ENCODE results near the gene KAT2B.

The KAT2B gene

GRCh38 chr3:20143519-20143918 lies 103.3 kb downstream of the KAT2B start:
- DNase-seq (ENCODE audit: low read depth), result no peak

DNA sequence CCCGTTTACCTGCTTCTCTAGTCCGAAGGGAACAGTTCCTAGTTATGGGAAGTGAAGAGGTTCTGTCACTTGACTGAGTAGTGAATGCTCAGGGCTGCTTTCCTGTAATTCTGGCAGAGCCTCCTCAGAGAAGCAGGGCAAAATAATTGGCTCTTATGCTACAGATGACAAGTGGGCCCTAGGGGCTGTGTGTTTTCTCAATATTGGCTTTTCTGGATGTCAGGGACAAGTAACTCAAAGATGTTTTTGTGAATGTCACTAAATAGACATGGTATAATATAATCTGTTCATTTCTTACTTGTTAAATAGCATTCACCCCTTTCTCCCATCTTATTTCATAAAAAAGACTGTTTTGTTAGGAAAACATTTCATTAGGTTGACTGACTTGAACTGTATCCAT lies 105.6 kb downstream of the KAT2B start:
- DNase-seq (ENCODE audit: low read depth), result no peak

GRCh38 chr3:20146301-20146700 lies 106.1 kb downstream of the KAT2B start:
- DNase-seq (ENCODE audit: low read depth), result no peak

DNA sequence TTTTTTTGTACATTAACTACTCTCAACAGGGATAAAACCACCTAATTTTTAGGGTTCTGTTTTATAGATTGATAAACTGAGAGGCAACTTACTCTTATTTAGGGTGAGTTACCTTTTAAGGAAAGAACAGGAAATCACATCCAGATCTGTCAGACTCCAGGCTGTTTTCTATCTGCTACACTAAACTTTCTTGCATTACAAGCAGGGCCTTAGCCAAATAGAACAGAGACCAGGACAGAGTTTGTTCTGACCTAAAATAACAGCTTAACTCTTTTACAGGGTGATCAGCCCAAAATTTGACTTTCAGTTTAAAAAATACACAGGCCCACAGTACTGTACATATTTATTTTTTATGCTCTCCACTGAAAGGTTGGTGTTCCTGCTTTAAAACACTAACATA lies 107.1 kb downstream of the KAT2B start:
- no peak for DNase-seq (ENCODE audit: low read depth)

DNA sequence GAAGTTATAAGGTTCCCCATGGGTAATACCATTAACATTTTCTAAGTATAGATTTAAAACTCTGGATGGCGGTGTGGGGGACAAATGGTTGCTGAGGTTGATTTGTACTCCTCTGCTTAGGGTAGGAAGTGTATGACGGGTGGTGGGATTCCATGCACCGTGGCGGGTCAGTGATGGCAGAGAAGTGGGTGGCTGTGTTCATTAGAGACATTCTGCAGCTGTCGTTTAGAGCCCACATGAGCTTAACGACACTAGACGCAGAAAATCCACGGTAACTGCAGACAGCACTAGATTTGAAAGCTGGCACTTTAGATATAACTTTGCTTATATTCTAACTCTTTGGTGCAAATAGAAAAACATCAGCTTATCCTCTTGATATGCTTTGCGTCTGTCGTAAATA lies 108.2 kb downstream of the KAT2B start:
- no peak for DNase-seq (ENCODE audit: low read depth)

- DNase-seq (ENCODE audit: low read depth), result no peak
Measured at GRCh38 chr3:20154078-20154477, 113.8 kb downstream of the KAT2B start.

DNA sequence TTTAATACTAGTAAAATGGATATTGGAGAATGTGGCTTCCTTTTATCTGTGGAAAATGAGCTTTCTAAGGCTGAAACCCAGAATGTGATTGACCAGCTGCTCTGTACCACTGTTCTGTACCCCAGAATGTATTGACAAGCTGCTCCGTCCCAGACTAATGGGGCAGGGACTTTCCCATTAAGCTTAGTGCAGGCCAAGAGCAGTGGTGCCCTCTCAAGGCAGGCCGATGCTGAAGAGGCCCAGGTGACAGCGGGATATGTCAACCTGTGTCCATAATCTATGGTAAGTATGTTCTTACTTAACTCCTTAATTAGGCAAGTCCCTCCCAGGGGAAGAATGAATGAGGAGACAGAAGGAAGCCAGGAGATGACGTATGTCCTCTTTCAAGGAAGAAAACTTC lies 114.7 kb downstream of the KAT2B start:
- no peak for DNase-seq (ENCODE audit: low read depth)

DNA sequence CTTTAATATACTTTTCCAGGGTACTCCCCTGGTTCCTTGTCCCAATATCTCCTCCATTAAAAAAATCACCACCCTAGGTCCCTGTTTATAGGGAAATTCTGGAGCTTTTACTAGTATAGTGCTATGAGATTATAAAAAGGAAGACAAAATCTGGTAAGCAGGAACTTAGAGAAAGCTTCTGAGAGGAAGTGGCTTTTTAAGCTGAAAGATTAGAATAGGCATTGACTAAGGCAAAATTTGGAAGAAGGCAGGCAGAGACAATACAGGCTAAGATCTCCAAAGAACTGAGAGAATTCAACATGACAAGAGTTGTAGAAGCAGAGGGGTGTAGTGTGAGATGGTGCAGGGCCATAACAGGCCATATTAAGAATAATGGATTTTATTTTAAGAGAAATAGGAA lies 120.0 kb downstream of the KAT2B start:
- no peak for DNase-seq (ENCODE audit: low read depth)

- DNase-seq (ENCODE audit: low read depth), result no peak
Measured at GRCh38 chr3:20161714-20162113, 121.5 kb downstream of the KAT2B start.

DNA sequence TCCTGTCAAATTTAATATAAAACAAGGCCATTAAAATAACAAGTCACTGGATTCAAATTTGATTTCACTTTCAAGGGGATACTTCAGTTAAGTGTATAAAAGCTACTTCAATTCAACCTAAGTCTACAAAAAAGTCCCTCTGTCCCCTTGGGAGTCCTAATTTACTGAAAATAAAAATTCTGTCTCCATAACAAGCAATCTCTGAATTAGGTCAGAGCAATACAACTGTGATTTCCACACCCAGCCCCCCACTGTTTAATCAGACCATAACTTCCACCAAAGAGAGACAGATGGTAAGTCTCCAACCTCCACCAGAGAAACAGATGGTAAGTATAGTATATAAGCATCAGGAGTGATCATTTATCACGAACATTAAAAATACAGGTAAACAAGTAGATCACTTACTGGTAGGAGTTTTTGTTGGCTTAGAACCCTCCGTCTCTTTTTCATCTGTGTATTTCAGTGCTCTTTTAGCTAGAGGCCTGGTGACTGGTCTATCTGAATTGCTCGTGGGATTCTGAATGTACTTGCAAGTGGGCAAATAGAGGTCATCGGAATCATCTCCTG lies 133.7 kb downstream of the KAT2B start:
- DNase-seq (ENCODE audit: low read depth), result no peak

- no peak for DNase-seq (ENCODE audit: low read depth)
Measured at GRCh38 chr3:20181276-20181675, 141.0 kb downstream of the KAT2B start.

- no peak for DNase-seq (ENCODE audit: low read depth)
Measured at GRCh38 chr3:20182206-20182605, 142.0 kb downstream of the KAT2B start.

- peak; percentile 1 for DNase-seq (ENCODE audit: low read depth)
Measured at GRCh38 chr3:20185331-20185678, 145.1 kb downstream of the KAT2B start.

- peak; percentile 100 for DNase-seq (ENCODE audit: low read depth)
Measured at GRCh38 chr3:20185679-20186599, 145.7 kb downstream of the KAT2B start, which contains the start of gene SGO1. SGO1 (minus strand) TSS chr3:20186206; CDS start chr3:20184027, 2,179 bp downstream.

DNA sequence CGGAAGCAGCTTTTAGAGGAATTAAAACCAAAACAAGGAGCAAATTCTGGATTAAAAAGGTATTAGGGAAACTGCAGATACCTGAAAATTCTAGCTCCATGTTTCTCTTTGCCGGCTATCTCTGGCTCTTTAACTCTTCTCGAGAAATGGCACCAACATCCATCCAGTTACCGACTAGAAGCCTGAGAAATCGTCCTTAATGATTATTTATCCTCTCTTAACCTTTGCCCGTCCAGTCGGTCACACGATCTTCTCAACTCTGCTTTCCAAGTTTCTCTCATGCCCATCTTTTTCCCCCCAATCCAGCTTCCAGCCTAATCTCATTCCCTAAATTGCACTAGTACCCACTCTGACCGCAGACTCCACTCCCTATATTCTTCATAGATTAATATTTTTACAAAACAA lies 146.4 kb downstream of the KAT2B start:
- no peak for DNase-seq (ENCODE audit: low read depth)

DNA sequence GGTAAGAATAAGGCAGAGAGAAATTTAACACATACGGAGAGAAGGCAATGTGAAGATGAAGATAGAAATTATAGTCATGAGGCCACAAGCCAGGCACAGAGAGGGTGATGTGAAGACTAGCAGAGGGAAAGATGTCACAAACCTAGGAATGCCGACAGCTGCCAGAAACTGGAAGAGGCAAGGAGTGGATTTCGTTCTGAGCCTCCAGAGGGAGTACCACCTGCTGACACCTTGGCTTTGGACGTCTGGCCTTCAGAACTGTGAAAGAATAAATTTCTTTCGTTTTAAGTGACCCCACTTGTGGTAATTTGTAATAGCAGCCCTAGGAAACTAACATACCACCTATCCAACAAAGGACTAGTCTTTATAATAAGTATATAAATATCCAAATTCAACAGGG lies 150.7 kb downstream of the KAT2B start:
- no peak for DNase-seq (ENCODE audit: low read depth)

GRCh38 chr3:20194793-20195460 lies 154.7 kb downstream of the KAT2B start:
- no peak for DNase-seq (ENCODE audit: low read depth)

DNA sequence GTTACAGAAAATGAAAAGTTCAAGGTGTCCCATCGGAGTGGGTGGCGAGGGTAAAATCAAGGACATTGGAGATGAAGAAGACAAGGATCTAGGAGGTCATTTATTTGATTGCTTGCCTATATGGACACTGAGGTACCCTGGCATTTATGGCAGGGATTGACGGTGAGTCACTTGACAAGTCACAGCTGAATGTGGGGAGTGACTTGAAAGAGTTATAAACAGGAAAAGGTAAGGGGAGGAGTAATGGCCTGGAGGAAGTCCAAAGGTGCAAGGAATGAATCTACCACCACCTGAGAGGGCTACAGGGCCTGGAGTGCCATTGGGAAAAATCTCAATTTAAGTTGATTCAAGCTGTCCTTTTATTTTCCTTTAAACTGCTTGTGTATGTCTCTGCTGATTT lies 157.5 kb downstream of the KAT2B start:
- DNase-seq (ENCODE audit: low read depth), result no peak

DNA sequence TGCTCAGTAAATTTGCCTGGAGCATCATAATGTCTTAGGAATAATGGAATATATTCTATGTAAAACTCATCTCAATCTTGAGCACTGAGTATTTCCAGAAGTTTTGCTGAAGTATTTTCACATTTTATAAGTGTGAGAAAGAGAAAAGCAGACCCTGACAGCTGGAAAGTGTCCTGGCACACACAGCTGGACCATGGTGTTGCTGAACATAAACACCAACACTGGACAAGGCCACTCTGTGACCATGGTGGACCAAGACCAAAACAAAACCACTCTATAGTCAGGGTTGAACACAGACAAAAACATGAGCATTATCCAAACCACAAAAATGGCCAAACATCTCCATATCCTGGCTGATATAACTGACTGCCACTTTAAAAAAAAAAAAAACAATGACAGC lies 160.9 kb downstream of the KAT2B start:
- no peak for DNase-seq (ENCODE audit: low read depth)
